Activated CD4-positive, alpha-beta T cell treated with anti-CD3 and anti-CD28 coated beads, Interleukin-2, amount 10 ng/mL, durations not matched to agents 24 days and 14 days (primary cell): Measurements from ENCODE around the gene ATP5F1D. TPM values are rescaled to one million over a fixed set of nuclear protein-coding genes. Genes with fewer than 3 reads are reported as not detected.
A peak's percentile ranks its signal among the peaks of the same experiment; 100 is the strongest.
"Not testable (repeated sequence)": the region's sequence is repeated elsewhere in the genome, so short reads cannot be mapped to it uniquely, and the experiment has no call there.

Source experiments
- DNase-seq: peaks from one replicate; pipeline ENCODE4 v3.0.0; 2022
- H3K27ac Mint-ChIP-seq: one replicate; pipeline ENCODE4 v1.8.0; 2022; ENCODE audit warnings: mild to moderate bottlenecking, mixed read lengths
- H3K27me3 Mint-ChIP-seq: one replicate; pipeline ENCODE4 v1.8.0; 2022; ENCODE audit warnings: mixed read lengths
- H3K36me3 Mint-ChIP-seq: one replicate; pipeline ENCODE4 v1.8.0; 2022; ENCODE audit warnings: low read depth, mild to moderate bottlenecking, mixed read lengths
- H3K4me1 Mint-ChIP-seq: one replicate; pipeline ENCODE4 v1.8.0; 2021; ENCODE audit warnings: mixed read lengths
- H3K4me3 Mint-ChIP-seq: one replicate; pipeline ENCODE4 v1.8.0; 2022; ENCODE audit warnings: mild to moderate bottlenecking, moderate library complexity, mixed read lengths
- H3K9me3 Mint-ChIP-seq: one replicate; pipeline ENCODE4 v1.8.0; 2021; ENCODE audit warnings: mixed read lengths
- intact Hi-C: fragments of 100-400 bp; cut with micrococcal nuclease; formaldehyde crosslinking; loops from one replicate; pipeline ENCODE4 v1.15.1; 2023
- total RNA-seq: library from RNA; stranded (reverse); gene quantifications from 2 replicates; pipeline ENCODE4 v1.2.3, GENCODE V29; 2022

ATP5F1D gene
- total RNA-seq: 254 and 269 TPM in 2 replicates

GRCh38 chr19:1241417-1242095, at the start of gene ATP5F1D:
ATP5F1D (plus strand) TSS chr19:1241751; CDS start chr19:1241851, 100 bp downstream.
- Mint-ChIP-seq H3K4me1 (peaks cover 22% of the 10 kb centered on the region), H3K9me3 (no peaks in the 10 kb centered on the region), H3K4me3 (peak within 1 kb of the TSS; percentile 82), H3K27me3 (peaks cover 12% of the 10 kb centered on the region), H3K36me3 (peaks cover 7% of the 10 kb centered on the region), H3K27ac (peak within 1 kb of the TSS; percentile 85)
- peak; percentile 98 for DNase-seq
- intact Hi-C loops: loop anchor here (2.0 to 5.0 kb wide), 4 partner anchors 49 to 321 kb away; partner anchors contain the start of genes ARHGAP45 and POLR2E

- intact Hi-C loops: no loop called here
Observed at GRCh38 chr19:1199531-1199930, 42.0 kb upstream of the ATP5F1D start.

GRCh38 chr19:1200614-1201013, 40.9 kb upstream of the ATP5F1D start:
- H3K27me3 Mint-ChIP-seq, DNase-seq, H3K9me3 Mint-ChIP-seq, H3K4me1 Mint-ChIP-seq, H3K4me3 Mint-ChIP-seq, H3K36me3 Mint-ChIP-seq, H3K27ac Mint-ChIP-seq, intact Hi-C loops: not testable (repeated sequence)

More at GRCh38 chr19:1199531-1199930, 42.0 kb upstream of the ATP5F1D start:
- no peak overlapping the region for H3K27ac Mint-ChIP-seq
- no peaks in the 10 kb centered on the region for H3K27me3 Mint-ChIP-seq
- DNase-seq: no peak
- H3K4me3 Mint-ChIP-seq: no peak overlapping the region
- peaks cover 8% of the 10 kb centered on the region for H3K4me1 Mint-ChIP-seq
- H3K36me3 Mint-ChIP-seq: no peaks in the 10 kb centered on the region
- no peaks in the 10 kb centered on the region for H3K9me3 Mint-ChIP-seq

GRCh38 chr19:1205114-1206099, 36.1 kb upstream of the ATP5F1D start, which contains the start of gene STK11:
STK11 (plus strand) TSS chr19:1205778; CDS start chr19:1206914, 1,136 bp downstream.
- Mint-ChIP-seq H3K4me3 (peak within 1 kb of the TSS; percentile 97), H3K9me3 (no peaks in the 10 kb centered on the region), H3K36me3 (peaks cover 20% of the 10 kb centered on the region), H3K4me1 (peaks cover 21% of the 10 kb centered on the region), H3K27me3 (no peaks in the 10 kb centered on the region), H3K27ac (peak within 1 kb of the TSS; percentile 90)
- intact Hi-C loops: no loop called here
- peak; percentile 100 for DNase-seq

GRCh38 chr19:1206150-1206863, 35.2 kb upstream of the ATP5F1D start:
- H3K27me3 Mint-ChIP-seq: no peaks in the 10 kb centered on the region

GRCh38 chr19:1206864-1207450, 34.6 kb upstream of the ATP5F1D start:
- Mint-ChIP-seq H3K27me3 (no peaks in the 10 kb centered on the region), H3K9me3 (no peaks in the 10 kb centered on the region), H3K4me3 (peak overlapping the region; percentile 97), H3K27ac (peak overlapping the region; percentile 90), H3K4me1 (peaks cover 24% of the 10 kb centered on the region), H3K36me3 (peaks cover 23% of the 10 kb centered on the region)
- intact Hi-C loops: no loop called here
- peak; percentile 80 for DNase-seq

More at GRCh38 chr19:1206150-1206863, 35.2 kb upstream of the ATP5F1D start:
- peak; percentile 72 for DNase-seq
- Mint-ChIP-seq H3K4me3 (peak overlapping the region; percentile 97), H3K9me3 (no peaks in the 10 kb centered on the region), H3K27ac (peak overlapping the region; percentile 90), H3K4me1 (peaks cover 21% of the 10 kb centered on the region), H3K36me3 (peaks cover 20% of the 10 kb centered on the region)
- intact Hi-C loops: no loop called here

- peaks cover 32% of the 10 kb centered on the region for H3K36me3 Mint-ChIP-seq
- peak overlapping the region; percentile 35 for H3K4me3 Mint-ChIP-seq
- H3K9me3 Mint-ChIP-seq, H3K27ac Mint-ChIP-seq, H3K27me3 Mint-ChIP-seq, DNase-seq, intact Hi-C loops: not testable (repeated sequence)
- H3K4me1 Mint-ChIP-seq: peaks cover 24% of the 10 kb centered on the region
Observed at GRCh38 chr19:1208830-1209229, 32.7 kb upstream of the ATP5F1D start.

GRCh38 chr19:1210227-1210538, 31.4 kb upstream of the ATP5F1D start:
- H3K9me3 Mint-ChIP-seq: no peaks in the 10 kb centered on the region
- intact Hi-C loops: no loop called here
- peak overlapping the region; percentile 8 for H3K27ac Mint-ChIP-seq
- DNase-seq: no peak
- peaks cover 29% of the 10 kb centered on the region for H3K4me1 Mint-ChIP-seq
- H3K27me3 Mint-ChIP-seq: no peaks in the 10 kb centered on the region
- peaks cover 34% of the 10 kb centered on the region for H3K36me3 Mint-ChIP-seq
- H3K4me3 Mint-ChIP-seq: no peak overlapping the region

GRCh38 chr19:1211494-1212234, 29.9 kb upstream of the ATP5F1D start:
- DNase-seq: no peak
- Mint-ChIP-seq H3K4me3 (peak overlapping the region; percentile 26), H3K27ac (peak overlapping the region; percentile 53), H3K36me3 (peaks cover 32% of the 10 kb centered on the region), H3K27me3 (no peaks in the 10 kb centered on the region), H3K4me1 (peaks cover 27% of the 10 kb centered on the region), H3K9me3 (no peaks in the 10 kb centered on the region)
- intact Hi-C loops: no loop called here

- DNase-seq: peak; percentile 87
- peaks cover 20% of the 10 kb centered on the region for H3K4me1 Mint-ChIP-seq
- intact Hi-C loops: no loop called here
Observed at GRCh38 chr19:1213391-1214286, 27.9 kb upstream of the ATP5F1D start.

GRCh38 chr19:1214299-1214861, 27.2 kb upstream of the ATP5F1D start:
- H3K27ac Mint-ChIP-seq: peak overlapping the region; percentile 99
- H3K4me1 Mint-ChIP-seq: peaks cover 20% of the 10 kb centered on the region
- H3K4me3 Mint-ChIP-seq: peak overlapping the region; percentile 82
- no peaks in the 10 kb centered on the region for H3K27me3 Mint-ChIP-seq
- peaks cover 17% of the 10 kb centered on the region for H3K36me3 Mint-ChIP-seq
- no peak for DNase-seq
- H3K9me3 Mint-ChIP-seq: no peaks in the 10 kb centered on the region
- intact Hi-C loops: no loop called here

More at GRCh38 chr19:1213391-1214286, 27.9 kb upstream of the ATP5F1D start:
- no peaks in the 10 kb centered on the region for H3K9me3 Mint-ChIP-seq
- peak overlapping the region; percentile 82 for H3K4me3 Mint-ChIP-seq
- no peaks in the 10 kb centered on the region for H3K27me3 Mint-ChIP-seq
- H3K27ac Mint-ChIP-seq: peak overlapping the region; percentile 99
- H3K36me3 Mint-ChIP-seq: peaks cover 18% of the 10 kb centered on the region
